ENCODE data around the gene STK35.

STK35 gene

GRCh38 chr20:2142649-2143048 lies 41.0 kb downstream of the STK35 start:
- no peak overlapping the region for H3K4me3 ChIP-seq (ENCODE audit: low read depth, low read length)
- no peak for TF ChIP-seq CTCF (IDR thresholded peaks at IDR 0.05; ENCODE audit: low read depth, low read length)

- H3K4me3 ChIP-seq (ENCODE audit: low read depth, low read length): no peak overlapping the region
- TF ChIP-seq CTCF (IDR thresholded peaks at IDR 0.05; ENCODE audit: low read depth, low read length): no peak
Measured at GRCh38 chr20:2143594-2143993, 42.0 kb downstream of the STK35 start.

- no peak for TF ChIP-seq CTCF (IDR thresholded peaks at IDR 0.05; ENCODE audit: low read depth, low read length)
Measured at GRCh38 chr20:2144850-2145249, 43.2 kb downstream of the STK35 start.

DNA sequence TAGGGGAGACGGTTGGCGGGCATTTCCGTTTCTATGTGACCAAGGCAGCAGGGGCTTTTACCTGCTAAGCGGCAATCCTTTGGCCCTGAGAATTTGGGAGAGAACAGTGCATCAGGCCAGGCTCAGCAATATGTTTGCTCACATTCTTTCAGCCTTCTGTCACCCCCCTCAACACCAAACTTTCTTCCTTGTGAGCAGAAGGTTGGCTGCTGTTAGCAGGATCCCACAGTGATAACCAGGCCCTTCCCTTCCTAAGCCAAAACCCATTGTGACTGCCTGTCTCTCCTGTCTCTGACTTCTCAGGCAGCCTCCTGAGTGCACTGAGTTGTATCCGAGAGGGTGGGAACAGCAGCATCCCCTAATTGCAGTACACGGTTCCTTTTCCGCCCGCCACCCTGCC lies 43.7 kb downstream of the STK35 start:
- TF ChIP-seq CTCF (IDR thresholded peaks at IDR 0.05; ENCODE audit: low read depth, low read length): no peak
- no peak overlapping the region for H3K4me3 ChIP-seq (ENCODE audit: low read depth, low read length)

More at GRCh38 chr20:2144850-2145249, 43.2 kb downstream of the STK35 start:
- no peak overlapping the region for H3K4me3 ChIP-seq (ENCODE audit: low read depth, low read length)

- no peak for TF ChIP-seq CTCF (IDR thresholded peaks at IDR 0.05; ENCODE audit: low read depth, low read length)
- no peak overlapping the region for H3K4me3 ChIP-seq (ENCODE audit: low read depth, low read length)
Measured at GRCh38 chr20:2146080-2146867, 44.6 kb downstream of the STK35 start.

- TF ChIP-seq CTCF (IDR thresholded peaks at IDR 0.05; ENCODE audit: low read depth, low read length): no peak
- H3K4me3 ChIP-seq (ENCODE audit: low read depth, low read length): no peak overlapping the region
Measured at GRCh38 chr20:2149507-2149906, 47.9 kb downstream of the STK35 start.

- no peak for TF ChIP-seq CTCF (IDR thresholded peaks at IDR 0.05; ENCODE audit: low read depth, low read length)
- no peak overlapping the region for H3K4me3 ChIP-seq (ENCODE audit: low read depth, low read length)
Measured at GRCh38 chr20:2150660-2151059, 49.0 kb downstream of the STK35 start.

All from WI38 (cell line).